ENCODE measurements around the gene NCKAP5. TPM values are rescaled to one million over a fixed set of nuclear protein-coding genes. Genes with fewer than 3 reads are reported as not detected.

The NCKAP5 gene
- total and polyA plus RNA-seq, 4 donors: 2.3 to 20.2 (median 8.1) TPM

- H3K4me1 ChIP-seq (ENCODE audit: control insufficient read depth in 5 of 5, insufficient read depth in 5 of 5, low read length in 5 of 5): peaks cover 0 to 7% (median 4%) of the 10 kb centered on the region in 5 donors
- H3K36me3 ChIP-seq (ENCODE audit: control insufficient read depth in 4 of 4, insufficient read depth in 4 of 4, low read length in 4 of 4): no peaks in the 10 kb centered on the region
- WGBS, 2 donors: 41 to 46% methylated on average over 3 of the region's 3 CpGs
- DNase-seq (peak; percentile 31 to 94 (median 90)), ATAC-seq (ENCODE audit: insufficient read depth, low FRiP score) (no peak)
- H3K27ac ChIP-seq (ENCODE audit: low read depth in 1 of 2, low read length in 1 of 2): no peak overlapping the region
- H3K9ac ChIP-seq (ENCODE audit: insufficient read depth in 1 of 2, low read length in 2 of 2): no peak overlapping the region
- peak; percentile 44 for TF ChIP-seq CTCF (IDR thresholded peaks at IDR 0.05; ENCODE audit: control extremely low read depth, extremely low read depth)
- H3K4me3 ChIP-seq: no peak overlapping the region
- no peaks in the 10 kb centered on the region for H3K9me3 ChIP-seq (ENCODE audit: control insufficient read depth in 4 of 4, insufficient read depth in 3 of 4, low read length in 3 of 4)
- H3K27me3 ChIP-seq (ENCODE audit: control insufficient read depth in 3 of 3, insufficient read depth in 3 of 3, low read length in 2 of 3): no peaks in the 10 kb centered on the region
Measured at GRCh38 chr2:133561045-133561852, 7.0 kb downstream of the NCKAP5 start.

- no peaks in the 10 kb centered on the region for H3K27me3 ChIP-seq (ENCODE audit: control insufficient read depth in 3 of 3, insufficient read depth in 3 of 3, low read length in 2 of 3)
- H3K9ac ChIP-seq (ENCODE audit: insufficient read depth in 1 of 2, low read length in 2 of 2): no peak overlapping the region
- H3K4me3 ChIP-seq: no peak overlapping the region
- no peak overlapping the region for H3K27ac ChIP-seq (ENCODE audit: low read depth in 1 of 2, low read length in 1 of 2)
- peaks cover 0 to 6% (median 4%) of the 10 kb centered on the region in 5 donors for H3K4me1 ChIP-seq (ENCODE audit: control insufficient read depth in 5 of 5, insufficient read depth in 5 of 5, low read length in 5 of 5)
- TF ChIP-seq CTCF (IDR thresholded peaks at IDR 0.05; ENCODE audit: control extremely low read depth, extremely low read depth): no peak
- 81 to 87% methylated on average over 3 of the region's 3 CpGs for WGBS, 2 donors
- no peaks in the 10 kb centered on the region for H3K9me3 ChIP-seq (ENCODE audit: control insufficient read depth in 4 of 4, insufficient read depth in 3 of 4, low read length in 3 of 4)
- no peaks in the 10 kb centered on the region for H3K36me3 ChIP-seq (ENCODE audit: control insufficient read depth in 4 of 4, insufficient read depth in 4 of 4, low read length in 4 of 4)
- no peak for ATAC-seq (ENCODE audit: insufficient read depth, low FRiP score)
- DNase-seq: no peak
Measured at GRCh38 chr2:133557614-133558013, 10.6 kb downstream of the NCKAP5 start.

- Histone ChIP-seq H3K9me3 (ENCODE audit: control insufficient read depth in 4 of 4, insufficient read depth in 3 of 4, low read length in 3 of 4) (no peaks in the 10 kb centered on the region), H3K4me1 (ENCODE audit: control insufficient read depth in 5 of 5, insufficient read depth in 5 of 5, low read length in 5 of 5) (peaks cover 0 to 4% (median 0%) of the 10 kb centered on the region in 5 donors), H3K36me3 (ENCODE audit: control insufficient read depth in 4 of 4, insufficient read depth in 4 of 4, low read length in 4 of 4) (no peaks in the 10 kb centered on the region), H3K9ac (ENCODE audit: insufficient read depth in 1 of 2, low read length in 2 of 2) (no peak overlapping the region), H3K27me3 (ENCODE audit: control insufficient read depth in 3 of 3, insufficient read depth in 3 of 3, low read length in 2 of 3) (no peaks in the 10 kb centered on the region), H3K4me3 (no peak overlapping the region), H3K27ac (ENCODE audit: low read depth in 1 of 2, low read length in 1 of 2) (no peak overlapping the region)
- DNase-seq (no peak), ATAC-seq (ENCODE audit: insufficient read depth, low FRiP score) (no peak)
- WGBS, 2 donors: 88 to 89% methylated on average over 2 of the region's 2 CpGs
- no peak for TF ChIP-seq CTCF (IDR thresholded peaks at IDR 0.05; ENCODE audit: control extremely low read depth, extremely low read depth)
Measured at GRCh38 chr2:133553838-133554408, 14.3 kb downstream of the NCKAP5 start.

Measured in lung (tissue), 12 donors.